Keratinocyte (primary cell): ENCODE results near the gene BBS2. TPM values are rescaled to one million over a fixed set of nuclear protein-coding genes. Genes with fewer than 3 reads are reported as not detected.

Experiments used
- DNase-seq: peaks from one replicate; pipeline ENCODE4 v3.0.0-alpha.2; 2011; ENCODE audit warnings: low read depth, missing footprints, low spot score
- FAIRE-seq: peaks from 2 replicates; lab custom pipeline; 2011; peaks lifted over from hg19 to GRCh38; lab: Jason Lieb, UNC
- H2AFZ ChIP-seq: 2 replicates; pipeline ENCODE4 v1.6.0; 2012; ENCODE audit warnings: low read length, control low read depth, inconsistent platforms; ENCODE audit not compliant: control insufficient read depth
- H3K27ac ChIP-seq: 2 replicates; pipeline ENCODE4 v1.5.1; 2011; ENCODE audit warnings: low read length; ENCODE audit not compliant: control insufficient read depth, insufficient read depth
- H3K27me3 ChIP-seq: 3 replicates; pipeline ENCODE4 v1.6.0; 2011; ENCODE audit warnings: low read length; ENCODE audit not compliant: control insufficient read depth, insufficient read depth; ENCODE audit errors: extremely low read depth
- H3K36me3 ChIP-seq, 2 experiments: 2 replicates in 1 of 2; 3 replicates in 1 of 2; pipeline ENCODE4 v1.5.1; 2011; ENCODE audit warnings: low read length in 2 of 2, mild to moderate bottlenecking in 1 of 2; ENCODE audit not compliant: control insufficient read depth in 2 of 2, insufficient read depth in 2 of 2; ENCODE audit errors: extremely low read depth in 1 of 2
- H3K4me1 ChIP-seq: 3 replicates; pipeline ENCODE4 v1.5.1; 2011; ENCODE audit warnings: low read length; ENCODE audit not compliant: control insufficient read depth, insufficient read depth; ENCODE audit errors: extremely low read depth
- H3K4me2 ChIP-seq: 3 replicates; pipeline ENCODE4 v1.6.0; 2011; ENCODE audit warnings: low read depth, low read length; ENCODE audit not compliant: control insufficient read depth, insufficient read depth; ENCODE audit errors: extremely low read depth
- H3K4me3 ChIP-seq, 3 experiments: fragments of 200-600 bp in 1 of 3; sonication (generic) in 1 of 3; 2 replicates in 2 of 3; 3 replicates in 1 of 3; pipeline ENCODE4 v1.5.1; 2011 to 2016; ENCODE audit warnings: low read length in 3 of 3, mild to moderate bottlenecking in 3 of 3, control low read depth in 2 of 3, inconsistent platforms in 1 of 3, low read depth in 1 of 3, mixed read lengths in 1 of 3, mixed run types in 1 of 3, moderate library complexity in 1 of 3; ENCODE audit not compliant: control insufficient read depth in 2 of 3, insufficient read depth in 2 of 3; ENCODE audit errors: extremely low read depth in 1 of 3
- H3K79me2 ChIP-seq: 2 replicates; pipeline ENCODE4 v1.6.0; 2012; ENCODE audit warnings: low read length; ENCODE audit not compliant: control insufficient read depth, insufficient read depth
- H3K9ac ChIP-seq: 3 replicates; pipeline ENCODE4 v1.6.0; 2011; ENCODE audit warnings: low read length; ENCODE audit not compliant: control insufficient read depth, insufficient read depth; ENCODE audit errors: extremely low read depth
- H3K9me1 ChIP-seq: 3 replicates; pipeline ENCODE4 v1.6.0; 2011; ENCODE audit warnings: low read length; ENCODE audit not compliant: control insufficient read depth, insufficient read depth; ENCODE audit errors: extremely low read depth
- H3K9me3 ChIP-seq: 2 replicates; pipeline ENCODE4 v1.5.1; 2012; ENCODE audit warnings: low read depth, low read length; ENCODE audit not compliant: control insufficient read depth
- H4K20me1 ChIP-seq: 3 replicates; pipeline ENCODE4 v1.6.0; 2011; ENCODE audit warnings: low read length; ENCODE audit not compliant: control insufficient read depth, insufficient read depth; ENCODE audit errors: extremely low read depth
- EZH2 ChIP-seq: IDR thresholded peaks from one replicate; pipeline ENCODE4 v1.6.1; 2012; ENCODE audit warnings: inconsistent platforms, mild to moderate bottlenecking, low read length, moderate library complexity
- dilution Hi-C: fragments of 300-500 bp; cut with MboI; formaldehyde crosslinking; loops from one replicate; pipeline ENCODE4 v1.7.0; 2020; ENCODE audit warnings: low sequenced_read_pairs; ENCODE audit not compliant: extremely low pct_ligation_motif_present
- polyA plus RNA-seq, 5 experiments: library from polyadenylated mRNA; depleted of rRNA in 3 of 5; stranded (reverse) in 3 of 5; stranded (forward) in 1 of 5; unstranded in 1 of 5; fragments of >200 nt; gene quantifications; 1 replicate in 1 of 5; 2 replicates in 3 of 5; 3 replicates in 1 of 5; pipeline versions ENCODE4 v1.2.1 to v1.2.3, GENCODE V29; 2011 to 2012; ENCODE audit warnings: missing spikeins in 2 of 5, low read depth in 1 of 5, low replicate concordance in 1 of 5
- TF ChIP-seq, protein P1 (sequence below), 3 experiments: IDR thresholded peaks in 1 of 3; conservative IDR thresholded peaks in 1 of 3; optimal IDR thresholded peaks in 1 of 3; 2 replicates in 2 of 3; 3 replicates in 1 of 3; pipeline versions ENCODE3 to v1.5.1; 2011; ENCODE audit warnings: low read length in 3 of 3, mild to moderate bottlenecking in 3 of 3, moderate library complexity in 2 of 3, control low read depth in 1 of 3, inconsistent platforms in 1 of 3; ENCODE audit not compliant: insufficient read depth in 2 of 3; ENCODE audit errors: extremely low read depth in 1 of 3

The BBS2 gene
- polyA plus RNA-seq, 1 donor (not counting 4 experiments of a cell fraction or from before 2014, with no cell fraction given) = 76.1 TPM

DNA sequence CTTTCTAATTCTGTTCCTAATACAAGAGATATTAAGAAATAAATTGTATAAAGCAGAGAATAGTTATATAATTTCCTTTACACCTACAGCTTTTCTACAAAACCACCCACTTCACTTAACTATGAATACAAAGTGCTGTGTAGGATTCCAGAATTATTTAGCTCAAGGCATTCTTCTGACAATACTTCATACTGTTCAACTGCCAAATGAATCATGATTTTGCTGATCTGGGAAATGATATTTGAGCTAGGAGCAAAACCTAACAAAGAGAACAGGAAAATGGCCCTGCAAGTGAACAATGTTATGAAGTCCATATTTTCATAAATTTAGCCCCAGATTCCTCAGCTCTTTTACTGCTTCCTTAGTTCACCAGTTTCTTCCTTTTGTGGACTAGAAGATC lies 12.9 kb downstream of the BBS2 start:
- H3K9me3 ChIP-seq = no peaks in the 10 kb centered on the region
- no peak overlapping the region for H3K27ac ChIP-seq
- H3K27me3 ChIP-seq = no peaks in the 10 kb centered on the region
- H3K79me2 ChIP-seq = peaks cover under 1% of the 10 kb centered on the region
- FAIRE-seq (peak; percentile 36), DNase-seq (no peak)
- H3K4me2 ChIP-seq = no peak overlapping the region
- no peak overlapping the region for H3K9ac ChIP-seq
- peaks cover 9 to 13% of the 10 kb centered on the region in 2 experiments for H3K36me3 ChIP-seq
- no peaks in the 10 kb centered on the region for H4K20me1 ChIP-seq
- no peak overlapping the region for H3K4me3 ChIP-seq
- dilution Hi-C loops = no loop called here
- TF ChIP-seq, protein P1, sequence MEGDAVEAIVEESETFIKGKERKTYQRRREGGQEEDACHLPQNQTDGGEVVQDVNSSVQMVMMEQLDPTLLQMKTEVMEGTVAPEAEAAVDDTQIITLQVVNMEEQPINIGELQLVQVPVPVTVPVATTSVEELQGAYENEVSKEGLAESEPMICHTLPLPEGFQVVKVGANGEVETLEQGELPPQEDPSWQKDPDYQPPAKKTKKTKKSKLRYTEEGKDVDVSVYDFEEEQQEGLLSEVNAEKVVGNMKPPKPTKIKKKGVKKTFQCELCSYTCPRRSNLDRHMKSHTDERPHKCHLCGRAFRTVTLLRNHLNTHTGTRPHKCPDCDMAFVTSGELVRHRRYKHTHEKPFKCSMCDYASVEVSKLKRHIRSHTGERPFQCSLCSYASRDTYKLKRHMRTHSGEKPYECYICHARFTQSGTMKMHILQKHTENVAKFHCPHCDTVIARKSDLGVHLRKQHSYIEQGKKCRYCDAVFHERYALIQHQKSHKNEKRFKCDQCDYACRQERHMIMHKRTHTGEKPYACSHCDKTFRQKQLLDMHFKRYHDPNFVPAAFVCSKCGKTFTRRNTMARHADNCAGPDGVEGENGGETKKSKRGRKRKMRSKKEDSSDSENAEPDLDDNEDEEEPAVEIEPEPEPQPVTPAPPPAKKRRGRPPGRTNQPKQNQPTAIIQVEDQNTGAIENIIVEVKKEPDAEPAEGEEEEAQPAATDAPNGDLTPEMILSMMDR (optimal IDR thresholded peaks at IDR 0.05 in 1 of 3, IDR thresholded peaks at IDR 0.05 in 1 of 3, conservative IDR thresholded peaks at IDR 0.05 in 1 of 3; ENCODE audit: extremely low read depth in 1 of 3, insufficient read depth in 2 of 3, low read length in 3 of 3) = no peak
- TF ChIP-seq EZH2 = no peak
- H3K9me1 ChIP-seq = no peaks in the 10 kb centered on the region
- no peak overlapping the region for H2AFZ ChIP-seq
- H3K4me1 ChIP-seq = peaks cover 8% of the 10 kb centered on the region

DNA sequence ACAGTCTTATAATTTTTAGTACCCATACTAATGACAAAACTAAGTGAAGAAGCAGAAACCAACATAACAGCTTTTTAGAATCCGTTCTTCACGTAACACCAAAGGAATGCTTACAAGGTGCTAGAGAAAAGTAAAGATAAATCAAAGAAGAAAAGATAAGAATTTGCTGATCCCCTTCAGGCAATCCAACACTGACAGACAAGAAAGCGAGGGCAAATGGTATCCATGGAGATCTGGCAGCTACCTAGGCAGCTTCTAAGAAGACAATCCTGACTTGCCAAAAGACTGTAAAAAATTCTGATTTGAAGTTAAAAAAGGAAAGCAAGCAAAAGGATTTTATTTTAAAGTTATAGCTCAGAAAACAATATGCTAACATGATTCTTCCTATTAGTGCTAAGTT lies 14.6 kb downstream of the BBS2 start:
- no peak for DNase-seq
- no peak overlapping the region for H3K4me3 ChIP-seq
- H2AFZ ChIP-seq = no peak overlapping the region
- TF ChIP-seq EZH2 = no peak
- TF ChIP-seq, protein P1 (optimal IDR thresholded peaks at IDR 0.05 in 1 of 3, IDR thresholded peaks at IDR 0.05 in 1 of 3, conservative IDR thresholded peaks at IDR 0.05 in 1 of 3; ENCODE audit: extremely low read depth in 1 of 3, insufficient read depth in 2 of 3, low read length in 3 of 3) = no peak
- H3K79me2 ChIP-seq = no peaks in the 10 kb centered on the region
- H3K4me1 ChIP-seq = peaks cover 8% of the 10 kb centered on the region
- H4K20me1 ChIP-seq = no peaks in the 10 kb centered on the region
- no peak overlapping the region for H3K4me2 ChIP-seq
- no peaks in the 10 kb centered on the region for H3K27me3 ChIP-seq
- peaks cover 13% of the 10 kb centered on the region in 2 experiments for H3K36me3 ChIP-seq
- FAIRE-seq = no peak
- no peak overlapping the region for H3K9ac ChIP-seq
- H3K27ac ChIP-seq = no peak overlapping the region
- no peaks in the 10 kb centered on the region for H3K9me1 ChIP-seq
- dilution Hi-C loops = no loop called here
- H3K9me3 ChIP-seq = no peaks in the 10 kb centered on the region
